Stomach smooth muscle (tissue), 2 donors: ENCODE results near the gene STS.

ENCODE experiments used
- H3K27ac ChIP-seq: one replicate; pipeline ENCODE4 v1.7.0; 2013; ENCODE audit warnings: mild to moderate bottlenecking, low read length, inconsistent platforms
- H3K27me3 ChIP-seq, 2 donors: one replicate each; pipeline ENCODE4 v1.7.0; 2013; ENCODE audit warnings: low read length in 2 of 2; ENCODE audit not compliant: insufficient read depth in 2 of 2, control insufficient read depth in 1 of 2
- H3K36me3 ChIP-seq, 2 donors: one replicate each; pipeline ENCODE4 v1.7.0; 2013; ENCODE audit warnings: low read length in 2 of 2; ENCODE audit not compliant: control insufficient read depth in 2 of 2, insufficient read depth in 2 of 2
- H3K4me1 ChIP-seq: one replicate; pipeline ENCODE4 v1.7.0; 2013; ENCODE audit warnings: low read length; ENCODE audit not compliant: control insufficient read depth, insufficient read depth
- H3K4me3 ChIP-seq, 2 donors: one replicate each; pipeline ENCODE4 v1.7.0; 2013; ENCODE audit warnings: low read length in 2 of 2
- H3K9ac ChIP-seq, 2 donors: one replicate each; pipeline ENCODE4 v1.7.0; 2013; ENCODE audit warnings: low read length in 2 of 2, mild to moderate bottlenecking in 1 of 2
- H3K9me3 ChIP-seq, 2 donors: one replicate each; pipeline ENCODE4 v1.7.0; 2013; ENCODE audit warnings: low read length in 2 of 2; ENCODE audit not compliant: control insufficient read depth in 2 of 2
- donor health status: healthy.
- donor health status: Pancreatic carcinoma.

STS gene

GRCh38 chrX:7139202-7140081 is 8.1 kb upstream of the STS start:
- H3K9ac ChIP-seq = no peak overlapping the region
- peaks cover 0 to 3% of the 10 kb centered on the region in 2 donors for H3K36me3 ChIP-seq
- H3K4me1 ChIP-seq = no peaks in the 10 kb centered on the region
- no peaks in the 10 kb centered on the region for H3K9me3 ChIP-seq
- no peak overlapping the region for H3K4me3 ChIP-seq
- no peak overlapping the region for H3K27ac ChIP-seq
- H3K27me3 ChIP-seq = no peaks in the 10 kb centered on the region

GRCh38 chrX:7143076-7143475 is 4.4 kb upstream of the STS start:
- Histone ChIP-seq H3K9me3 (no peaks in the 10 kb centered on the region), H3K27ac (no peak overlapping the region), H3K9ac (no peak overlapping the region), H3K27me3 (no peaks in the 10 kb centered on the region), H3K4me3 (no peak overlapping the region), H3K36me3 (peaks cover 0 to 3% of the 10 kb centered on the region in 2 donors), H3K4me1 (peaks cover 3% of the 10 kb centered on the region)

DNA sequence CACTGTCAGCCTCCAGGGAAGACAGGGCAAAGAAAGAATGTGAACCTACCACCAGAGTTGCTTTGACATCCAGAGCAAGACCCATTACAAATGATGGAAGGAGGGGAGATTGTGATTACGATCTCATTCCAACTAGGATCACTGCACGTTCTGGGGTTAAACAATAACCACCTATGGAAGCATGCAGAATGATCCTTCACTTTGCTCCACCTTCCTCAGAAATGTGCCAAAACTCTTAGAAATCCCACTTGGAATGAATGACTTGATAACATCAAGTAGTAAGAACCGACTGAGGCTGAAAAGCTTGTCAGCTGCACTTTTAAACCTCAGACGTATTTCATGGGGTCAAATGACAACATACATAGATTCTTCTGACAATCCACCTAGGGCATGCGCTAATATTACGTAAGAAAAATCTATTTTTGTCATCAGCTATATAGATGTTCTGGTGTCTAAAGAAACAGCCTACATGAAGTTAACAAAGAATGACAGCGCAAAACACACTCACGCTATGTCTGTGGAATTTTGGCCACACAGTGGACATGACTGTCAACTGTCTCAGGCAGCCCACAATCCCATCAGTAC is 3.5 kb upstream of the STS start:
- H3K4me1 ChIP-seq = peaks cover 7% of the 10 kb centered on the region
- H3K27me3 ChIP-seq = no peaks in the 10 kb centered on the region
- H3K36me3 ChIP-seq = peaks cover 0 to 3% of the 10 kb centered on the region in 2 donors
- no peak overlapping the region for H3K9ac ChIP-seq
- H3K27ac ChIP-seq = no peak overlapping the region
- H3K4me3 ChIP-seq = no peak overlapping the region
- no peaks in the 10 kb centered on the region for H3K9me3 ChIP-seq

GRCh38 chrX:7145454-7145853 is 2.1 kb upstream of the STS start:
- no peaks in the 10 kb centered on the region for H3K36me3 ChIP-seq

DNA sequence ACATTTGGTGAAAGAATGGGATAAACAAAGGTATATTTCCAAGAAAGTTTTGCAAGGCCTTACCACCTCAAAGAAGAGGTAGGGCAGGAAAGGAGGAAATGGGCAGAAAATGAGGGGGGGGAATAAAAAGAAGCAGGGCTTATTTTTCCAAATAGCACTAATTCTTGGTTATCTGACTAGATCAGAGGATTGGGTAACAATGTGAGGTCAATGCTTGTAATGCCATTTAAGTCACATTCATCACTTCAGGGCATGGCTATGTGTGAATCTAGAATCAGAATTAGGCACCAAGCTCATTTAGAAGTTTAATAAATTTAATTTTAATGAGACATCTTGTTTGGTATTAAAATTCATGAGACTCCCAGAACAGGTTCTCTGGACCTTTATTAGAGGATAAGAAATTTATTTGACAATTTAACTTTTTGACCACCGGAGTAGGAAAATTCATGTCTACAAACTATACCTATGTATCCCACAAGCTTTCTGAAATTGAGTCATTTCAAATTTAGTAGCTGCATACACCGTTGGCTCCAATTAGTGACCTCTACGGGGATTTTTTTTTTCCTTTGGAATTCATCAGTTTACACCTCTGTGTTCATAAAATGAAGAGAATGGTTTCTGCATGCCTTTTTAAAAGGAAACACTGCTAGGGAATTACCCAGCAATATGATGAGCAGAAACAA is 1.4 kb upstream of the STS start:
- Histone ChIP-seq H3K9ac (no peak overlapping the region), H3K36me3 (no peaks in the 10 kb centered on the region), H3K27me3 (no peaks in the 10 kb centered on the region), H3K9me3 (no peaks in the 10 kb centered on the region), H3K4me1 (peaks cover 7% of the 10 kb centered on the region), H3K27ac (no peak overlapping the region), H3K4me3 (no peak overlapping the region)

More at GRCh38 chrX:7145454-7145853, 2.1 kb upstream of the STS start:
- Histone ChIP-seq H3K9ac (no peak overlapping the region), H3K27me3 (no peaks in the 10 kb centered on the region), H3K4me3 (no peak overlapping the region), H3K9me3 (no peaks in the 10 kb centered on the region), H3K27ac (no peak overlapping the region), H3K4me1 (peaks cover 7% of the 10 kb centered on the region)

GRCh38 chrX:7146703-7147412 is 654 bp upstream of the STS start:
- peaks cover 7% of the 10 kb centered on the region for H3K4me1 ChIP-seq
- H3K27me3 ChIP-seq = no peaks in the 10 kb centered on the region
- no peak overlapping the region for H3K27ac ChIP-seq
- H3K4me3 ChIP-seq = peak overlapping the region; percentile 37 to 96
- no peaks in the 10 kb centered on the region for H3K36me3 ChIP-seq
- no peaks in the 10 kb centered on the region for H3K9me3 ChIP-seq
- peak overlapping the region; percentile 25 to 55 for H3K9ac ChIP-seq

DNA sequence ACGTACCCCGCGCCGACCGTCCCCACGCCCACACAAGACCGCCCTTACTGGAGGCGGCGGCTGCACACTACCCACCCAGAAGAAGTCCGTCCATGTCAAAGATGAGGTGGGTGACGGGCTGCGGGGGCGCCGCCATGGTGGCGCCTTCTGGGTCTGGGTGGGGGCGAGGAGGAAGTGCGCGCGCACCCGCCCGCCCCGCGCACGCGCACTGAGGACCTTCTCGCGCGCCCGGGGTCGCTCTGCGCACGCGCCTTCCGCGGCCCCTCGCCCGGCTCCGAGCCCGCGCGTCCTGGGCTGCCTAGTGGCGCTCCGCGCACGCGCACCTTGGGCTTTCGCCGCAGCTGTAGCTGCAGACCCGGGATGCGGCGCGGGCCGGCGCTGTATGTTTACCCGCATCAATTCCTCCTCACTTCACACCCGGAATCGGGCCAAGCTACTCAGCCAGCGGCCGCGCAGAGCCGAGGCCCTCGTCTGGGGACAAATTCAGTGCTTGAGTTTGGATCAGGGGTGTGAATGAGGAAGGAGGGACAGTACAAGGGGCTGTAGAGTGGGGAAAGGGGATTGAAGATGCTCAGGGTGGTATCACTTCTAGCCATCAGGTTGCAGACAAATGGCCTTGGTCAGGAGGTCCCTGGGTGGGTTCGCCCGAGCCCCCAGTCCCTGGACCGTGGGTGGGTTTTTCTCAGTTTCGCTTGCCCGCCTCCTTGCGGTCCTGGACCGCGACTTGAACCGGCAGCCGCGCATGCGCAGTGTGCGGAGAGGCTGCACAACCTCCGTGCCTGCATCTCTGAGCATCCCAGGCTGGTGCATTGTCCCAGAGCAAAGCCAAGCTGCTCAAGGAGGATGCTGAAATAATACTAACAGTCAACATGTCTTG is 704 bp downstream of the STS start, which contains the start of gene PUDP:
Gene PUDP (minus strand): TSS at position 176 of the 877 bp plus-strand sequence. CDS start 40 bp downstream, at position 136.
- peaks cover 7% of the 10 kb centered on the region for H3K4me1 ChIP-seq
- H3K9me3 ChIP-seq = no peaks in the 10 kb centered on the region
- H3K4me3 ChIP-seq = peak within 1 kb of the TSS; percentile 82 to 96
- H3K27me3 ChIP-seq = no peaks in the 10 kb centered on the region
- H3K27ac ChIP-seq = peak within 1 kb of the TSS; percentile 24
- H3K9ac ChIP-seq = peak within 1 kb of the TSS; percentile 60 to 71
- H3K36me3 ChIP-seq = no peaks in the 10 kb centered on the region

DNA sequence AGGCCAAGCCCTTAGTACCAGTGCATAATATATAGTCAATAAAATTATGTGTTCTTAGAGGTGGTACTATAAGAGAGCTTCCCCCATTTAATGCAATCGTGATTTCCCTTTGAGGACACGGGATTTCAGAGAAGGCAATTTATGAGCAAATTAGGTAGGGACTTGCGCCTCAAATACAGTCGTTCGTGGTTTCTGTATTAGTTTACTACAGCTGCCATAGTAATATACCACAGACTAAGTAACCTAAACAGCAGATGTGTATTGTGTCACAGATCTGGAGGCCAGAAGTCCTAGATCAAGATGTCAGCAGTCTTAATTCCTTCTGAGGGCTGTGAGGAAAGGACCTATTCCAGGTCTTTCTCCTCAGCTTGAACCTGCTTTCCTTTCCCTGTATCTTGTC is 1.9 kb downstream of the STS start:
- H3K36me3 ChIP-seq = no peaks in the 10 kb centered on the region
- H3K4me1 ChIP-seq = peaks cover 7% of the 10 kb centered on the region
- H3K27me3 ChIP-seq = no peaks in the 10 kb centered on the region
- no peak overlapping the region for H3K27ac ChIP-seq
- no peaks in the 10 kb centered on the region for H3K9me3 ChIP-seq
- H3K4me3 ChIP-seq = no peak overlapping the region
- no peak overlapping the region for H3K9ac ChIP-seq

- H3K4me1 ChIP-seq = peaks cover 4% of the 10 kb centered on the region
- H3K9me3 ChIP-seq = no peaks in the 10 kb centered on the region
- peaks cover 0 to 2% of the 10 kb centered on the region in 2 donors for H3K27me3 ChIP-seq
- no peak overlapping the region for H3K4me3 ChIP-seq
- no peak overlapping the region for H3K9ac ChIP-seq
- no peaks in the 10 kb centered on the region for H3K36me3 ChIP-seq
- no peak overlapping the region for H3K27ac ChIP-seq
Measured at GRCh38 chrX:7153231-7153630, 5.7 kb downstream of the STS start.
